Stimulated activated CD4-positive, alpha-beta T cell treated with anti-CD3 and anti-CD28 coated beads, Interleukin-1b, Interleukin-23, amount 100 ng/mL, for 24 hours (primary cell): ENCODE measurements around the gene RAB3B.
A peak's percentile ranks its signal among the peaks of the same experiment; 100 is the strongest.
"Not testable (repeated sequence)": the region's sequence is repeated elsewhere in the genome, so short reads cannot be mapped to it uniquely, and the experiment has no call there.

Experiments
- DNase-seq, 4 experiments: peaks; one replicate each; pipeline ENCODE4 v3.0.0-alpha.2; 2020; ENCODE audit warnings: low read depth in 4 of 4, low spot score in 1 of 4

RAB3B gene

DNA sequence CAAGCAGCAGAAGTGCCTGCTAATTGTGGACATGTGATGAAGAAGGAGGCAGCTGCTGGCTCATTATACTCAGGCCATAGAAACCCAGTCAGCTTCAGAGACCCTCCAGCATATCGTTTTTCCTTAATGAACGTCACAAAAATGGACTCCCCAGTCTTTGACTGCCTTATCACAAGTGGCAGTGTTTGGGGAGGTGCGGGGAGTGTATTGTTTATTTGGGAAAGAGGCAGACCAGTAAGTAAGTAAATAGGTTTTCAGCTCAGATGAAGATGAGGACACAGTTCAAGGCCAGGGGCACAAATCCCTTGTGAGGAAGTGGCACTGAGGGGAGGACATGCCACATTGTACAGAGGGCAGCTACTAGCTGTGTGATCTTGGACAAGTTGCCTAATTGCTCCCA, 68.5 kb downstream of the RAB3B start:
- no peak for DNase-seq

GRCh38 chr1:51920130-51920529, 70.4 kb downstream of the RAB3B start:
- no peak for DNase-seq

DNA sequence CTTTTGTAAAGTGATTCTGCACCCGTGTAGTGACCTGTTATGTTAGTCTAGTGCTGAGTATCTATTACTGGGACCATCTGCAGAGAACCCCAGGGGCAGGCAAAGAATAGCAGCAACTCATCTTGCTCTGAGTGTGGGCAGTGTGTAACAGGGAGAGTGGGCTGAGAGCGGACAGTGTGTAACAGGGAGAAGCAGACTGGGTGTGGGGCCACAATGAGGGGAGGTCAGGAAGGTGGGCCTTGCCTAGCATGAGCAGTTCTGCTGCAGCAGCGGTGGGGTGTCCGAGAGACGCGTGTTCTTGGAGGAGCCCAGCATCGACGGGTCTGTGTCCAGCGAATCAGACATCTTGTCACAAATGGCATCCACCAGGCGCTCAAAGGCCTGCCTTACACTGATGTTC, 70.8 kb downstream of the RAB3B start:
- DNase-seq = no peak

DNA sequence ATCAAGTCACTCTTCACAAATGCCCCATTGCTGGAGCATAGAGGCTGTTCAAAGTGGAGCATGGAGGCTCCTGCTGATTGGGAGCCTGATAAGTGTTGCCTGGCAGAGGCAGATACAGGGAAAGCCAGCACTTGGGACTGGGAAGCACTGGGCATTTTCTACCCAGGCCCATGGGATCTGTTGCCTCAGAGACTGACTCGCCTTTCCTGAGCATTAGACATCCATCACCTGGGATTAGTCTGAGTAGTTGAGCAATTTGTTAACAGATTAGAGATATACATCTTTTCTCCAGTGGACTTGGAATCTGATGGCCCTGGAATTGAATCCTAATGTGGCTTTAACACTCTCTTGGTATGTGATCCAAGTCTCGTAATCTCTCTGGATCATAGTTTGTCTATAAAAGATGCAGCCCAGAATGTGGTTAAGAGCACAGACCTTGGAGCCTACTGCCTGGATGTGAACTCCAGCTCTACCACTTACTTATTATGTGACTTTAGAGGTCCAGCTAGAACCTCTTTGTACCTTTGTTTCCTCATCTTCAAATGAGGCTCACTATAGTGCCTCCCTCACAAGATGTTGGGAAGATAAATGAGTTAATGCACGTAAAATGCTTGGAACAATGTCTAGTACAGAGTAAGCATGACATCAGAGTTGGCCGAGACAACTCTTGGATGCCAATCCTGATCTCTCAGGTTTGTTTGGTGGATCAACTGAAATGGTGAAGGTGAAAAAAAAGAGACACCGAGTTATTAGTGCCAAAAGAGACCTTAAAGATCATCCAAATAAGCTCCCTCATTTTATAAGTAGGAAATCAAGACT, 73.7 kb downstream of the RAB3B start:
- DNase-seq = no peak

- no peak for DNase-seq
Observed at GRCh38 chr1:51915951-51916350, 74.5 kb downstream of the RAB3B start.

DNA sequence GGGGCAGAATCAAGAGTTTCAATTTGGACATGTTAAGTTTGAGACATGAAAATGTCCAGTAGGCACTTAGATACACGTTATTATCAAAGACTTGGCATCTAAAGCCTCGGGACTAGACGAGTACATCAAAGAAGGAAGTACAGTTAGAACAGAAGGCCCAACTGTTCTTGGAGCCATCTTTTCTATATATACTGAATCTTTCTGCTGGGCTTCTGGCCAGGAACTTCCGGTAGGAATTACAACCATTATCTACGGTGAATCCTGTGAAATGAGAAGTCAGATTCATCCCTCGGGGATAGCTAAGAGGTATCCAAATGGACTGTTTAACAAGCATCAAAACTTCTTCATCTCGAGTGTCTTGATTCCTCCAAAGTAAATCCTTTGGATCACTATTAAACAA, 77.6 kb downstream of the RAB3B start:
- no peak for DNase-seq

- DNase-seq = no peak
Observed at GRCh38 chr1:51910221-51911000, 80.1 kb downstream of the RAB3B start.

DNA sequence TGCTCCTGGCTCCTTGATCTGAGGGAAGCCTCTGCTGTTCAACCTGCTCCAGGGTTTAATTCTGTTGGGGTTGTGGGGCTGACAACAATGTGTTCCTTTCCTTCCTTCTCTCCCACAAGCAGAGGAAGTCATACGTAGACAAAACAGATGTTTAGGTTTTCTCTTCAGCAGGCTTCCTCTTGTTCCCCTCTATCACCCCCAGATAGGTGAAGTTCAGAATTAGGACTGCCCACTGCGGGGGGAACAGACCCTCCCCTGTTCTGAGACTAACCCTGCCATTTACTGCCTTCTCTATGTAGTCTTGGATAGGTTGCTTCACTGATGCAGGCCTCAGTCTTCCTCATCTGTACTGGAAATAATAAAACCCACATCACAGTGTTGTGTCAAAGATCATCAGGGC, 82.0 kb downstream of the RAB3B start:
- no peak for DNase-seq

DNA sequence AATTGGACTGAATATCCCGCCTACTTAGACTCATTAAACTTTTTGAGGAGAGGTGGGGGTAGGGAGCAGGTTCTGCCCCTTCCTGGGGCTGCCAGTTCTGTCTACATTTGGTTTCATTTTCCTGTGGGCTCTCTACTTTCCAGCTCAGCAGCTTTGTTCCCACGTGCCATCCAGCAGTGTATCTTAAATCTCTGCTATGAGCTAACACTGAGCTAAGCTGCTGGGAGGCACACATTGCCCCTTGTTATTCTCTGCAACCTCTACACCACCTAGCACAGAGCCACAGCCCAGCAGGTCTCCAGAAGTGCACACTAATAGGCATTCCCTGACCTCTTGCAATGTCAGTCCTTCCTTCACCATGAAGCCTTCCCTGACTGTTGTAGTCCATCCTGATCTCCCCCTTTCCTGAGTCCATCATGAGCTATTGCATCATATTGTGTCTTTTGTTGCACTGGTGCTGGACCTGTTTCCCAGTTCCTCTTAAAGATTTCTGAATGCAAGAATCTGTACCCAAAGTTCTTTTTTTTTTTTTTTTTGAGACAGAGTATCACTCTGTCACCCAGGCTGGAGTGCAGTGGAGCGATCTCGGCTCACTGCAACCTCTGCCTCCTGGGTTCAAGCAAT, 83.3 kb downstream of the RAB3B start:
- DNase-seq = no peak

GRCh38 chr1:51906306-51907078, 84.0 kb downstream of the RAB3B start:
- no peak for DNase-seq

DNA sequence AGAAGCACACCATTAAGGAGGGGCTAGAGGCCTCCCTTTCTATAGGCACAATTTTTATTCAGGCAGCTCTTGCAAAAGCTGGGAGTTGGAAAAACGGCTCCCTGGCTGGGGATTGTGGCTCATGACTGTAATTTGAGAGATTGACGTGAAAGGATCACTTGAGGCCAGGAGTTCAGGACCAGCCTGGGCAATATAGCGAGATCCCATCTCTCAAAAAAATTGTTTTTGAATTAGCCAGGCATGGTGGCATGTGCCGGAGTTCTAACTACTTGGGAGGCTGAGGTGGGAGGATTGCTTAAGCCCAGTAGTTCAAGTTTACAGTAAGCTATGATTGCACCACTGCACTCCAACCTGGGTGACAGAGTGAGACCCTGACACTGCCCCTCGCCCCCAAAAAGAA, 88.0 kb downstream of the RAB3B start:
- no peak for DNase-seq

DNA sequence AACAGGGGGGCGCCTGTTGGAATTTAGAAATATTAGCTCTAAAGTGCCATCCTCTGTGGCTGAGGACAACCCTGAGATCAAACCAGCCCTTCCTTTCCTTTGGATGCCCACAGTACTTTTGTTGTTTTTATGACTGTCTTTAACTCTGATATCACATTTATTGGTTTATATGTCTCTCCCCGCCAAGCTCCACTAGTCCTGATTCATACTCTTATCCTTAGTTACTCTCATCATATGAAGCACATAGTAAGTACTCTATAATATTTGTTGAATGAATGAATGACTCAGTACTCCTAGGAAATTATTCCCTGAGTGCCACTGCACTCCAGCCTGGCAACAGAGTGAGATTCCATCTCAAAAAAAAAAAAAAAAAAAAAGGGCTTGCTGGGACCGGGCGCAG, 89.3 kb downstream of the RAB3B start:
- DNase-seq = no peak

DNA sequence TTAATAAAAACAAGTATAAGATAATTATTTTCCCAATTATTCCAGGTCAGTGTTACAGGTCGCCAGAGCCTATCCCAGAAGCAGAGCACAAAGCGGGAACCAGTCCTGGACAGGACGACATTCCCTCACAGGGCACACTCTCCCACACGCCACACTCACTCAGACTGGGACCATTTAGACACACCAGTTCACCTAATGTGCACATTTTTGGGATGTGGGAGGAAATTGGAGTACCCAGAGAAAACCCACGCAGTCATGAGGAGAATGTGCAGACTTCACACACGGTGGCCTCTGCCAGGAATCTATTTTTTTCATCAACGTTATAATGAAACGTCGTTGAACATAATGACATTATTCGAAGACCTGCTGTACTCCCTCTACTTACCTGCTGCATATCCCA, 91.5 kb downstream of the RAB3B start:
- DNase-seq = no peak

- DNase-seq = no peak
Observed at GRCh38 chr1:51898090-51898734, 92.3 kb downstream of the RAB3B start.

GRCh38 chr1:51897699-51898031, 92.8 kb downstream of the RAB3B start:
- no peak for DNase-seq

DNA sequence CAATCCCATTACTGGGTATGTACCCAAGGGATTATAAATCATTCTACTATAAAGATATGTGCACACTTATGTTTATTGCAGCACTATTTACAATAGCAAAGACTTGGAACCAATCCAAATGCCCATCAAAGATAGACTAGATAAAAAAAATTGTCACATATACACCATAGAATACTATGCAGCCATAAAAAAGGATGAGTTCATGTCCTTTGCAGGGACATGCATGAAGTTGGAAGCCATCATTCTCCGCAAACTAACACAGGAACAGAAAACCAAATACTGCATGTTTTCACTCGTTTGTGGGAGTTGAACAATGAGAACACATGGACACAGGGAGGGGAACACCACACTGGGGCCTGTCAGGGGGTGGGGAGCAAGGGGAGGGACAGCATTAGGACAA, 95.8 kb downstream of the RAB3B start:
- not testable (repeated sequence) for DNase-seq

DNA sequence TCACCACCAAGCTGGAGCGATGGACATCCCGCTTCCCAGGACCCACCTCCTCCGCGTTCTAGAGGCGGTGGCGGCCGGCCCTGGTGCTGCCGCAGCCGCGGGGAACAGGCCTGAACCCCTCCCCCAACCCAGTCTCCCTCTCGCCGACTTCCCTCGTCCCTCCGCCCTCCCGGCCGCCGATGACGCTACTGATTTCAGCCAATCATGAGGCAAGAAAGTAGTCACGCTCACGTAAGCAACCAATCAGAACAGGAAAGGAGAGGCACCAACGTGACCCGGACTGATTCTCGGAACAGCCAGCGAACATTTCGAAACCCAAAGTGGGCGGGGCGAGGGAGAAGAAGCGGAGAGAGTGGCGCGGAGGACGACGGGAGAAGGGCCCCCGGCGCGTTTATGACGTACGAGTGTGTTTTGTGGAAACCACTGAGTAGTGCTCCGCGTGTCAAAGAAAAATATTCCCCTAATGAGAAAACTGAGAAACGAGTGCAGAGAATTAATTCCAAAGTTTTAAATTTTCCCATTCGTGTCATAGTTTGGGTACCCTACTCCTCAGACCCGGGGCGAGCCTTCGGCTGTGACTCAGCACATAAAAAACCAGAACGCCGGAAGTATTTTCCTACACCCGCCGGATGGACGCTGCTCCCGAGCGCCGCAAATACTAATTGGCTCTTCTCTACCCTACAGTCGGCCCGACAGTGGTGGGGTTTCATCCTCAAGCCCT, 111.7 kb downstream of the RAB3B start, which contains the start of gene NRDC:
TSS of gene NRDC (minus strand) at position 112 of the 721 bp plus-strand sequence. CDS start 112 bp downstream, outside the sequence.
- peak; percentile 99 to 100 (median 99) for DNase-seq

DNA sequence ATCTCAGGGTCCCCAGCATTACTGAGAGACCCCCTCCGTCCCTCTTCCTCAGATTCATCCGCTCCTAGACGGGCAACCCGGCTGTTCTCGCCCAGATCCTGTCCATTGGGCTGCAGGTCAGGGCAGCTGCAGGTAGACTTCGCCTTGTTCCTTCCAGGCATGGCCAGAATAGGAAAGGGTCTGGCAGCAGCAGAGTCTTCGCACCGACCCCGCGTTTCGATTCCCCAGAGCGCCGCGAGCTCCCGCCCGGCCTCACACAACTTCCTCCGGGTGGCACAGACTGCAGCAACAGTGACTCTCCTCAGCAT, 112.2 kb downstream of the RAB3B start:
- no peak for DNase-seq

DNA sequence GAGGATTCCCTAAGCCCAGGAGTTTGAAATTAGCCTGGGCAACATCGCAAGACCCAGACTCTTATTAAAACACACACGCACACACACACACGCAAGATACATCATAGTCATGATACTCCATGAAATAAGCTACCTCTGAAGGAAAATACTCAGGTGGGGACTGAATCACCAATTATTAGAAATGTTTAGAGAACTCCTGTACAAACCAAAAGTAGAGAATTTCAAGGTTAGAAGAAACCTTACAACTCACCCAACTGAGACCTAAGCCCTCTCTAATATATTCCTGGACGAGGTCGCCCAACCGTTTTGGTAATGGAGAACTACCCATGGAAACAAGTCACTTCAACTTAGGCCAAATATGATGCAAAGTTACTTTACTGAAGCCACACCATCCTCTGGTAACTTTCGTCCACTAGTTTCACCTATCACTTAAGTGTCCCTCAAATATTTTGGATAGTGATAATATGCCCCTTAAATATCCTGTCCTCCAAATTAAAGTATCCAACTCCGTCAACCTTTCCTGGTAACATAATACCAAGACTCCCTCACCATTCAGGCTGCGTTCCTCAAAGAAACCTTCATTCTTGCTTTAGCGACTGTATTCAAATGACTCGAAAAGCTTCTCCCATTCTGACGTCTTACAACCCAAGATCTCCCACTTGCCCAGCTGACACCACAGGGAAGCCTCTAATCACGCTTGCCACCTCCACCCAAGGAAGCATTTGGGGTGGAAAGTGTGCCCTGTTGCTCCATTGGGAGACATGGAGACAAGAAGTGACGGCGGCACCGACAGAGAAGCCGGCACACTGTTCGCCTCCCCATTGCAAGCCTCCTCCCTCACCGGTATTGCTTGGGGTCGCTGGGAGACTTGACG, 112.8 kb downstream of the RAB3B start:
- DNase-seq = no peak
